Stimulated activated CD4-positive, alpha-beta T cell treated with anti-CD3 and anti-CD28 coated beads, Interleukin-4, amount 100 ng/mL, for 4 hours (primary cell): ENCODE measurements around the gene AUTS2.

Experiments
- DNase-seq, 2 experiments: peaks; one replicate each; pipeline ENCODE4 v3.0.0-alpha.2; 2020

AUTS2 gene

GRCh38 chr7:69910150-69910549 is 311.9 kb downstream of the AUTS2 start:
- no peak for DNase-seq

GRCh38 chr7:69911337-69911736 is 313.1 kb downstream of the AUTS2 start:
- no peak for DNase-seq

- no peak for DNase-seq
Measured at GRCh38 chr7:69912141-69912540, 313.9 kb downstream of the AUTS2 start.

- DNase-seq: no peak
Measured at GRCh38 chr7:69912846-69913245, 314.6 kb downstream of the AUTS2 start.

- DNase-seq: no peak
Measured at GRCh38 chr7:69919426-69920111, 321.3 kb downstream of the AUTS2 start.

- no peak for DNase-seq
Measured at GRCh38 chr7:69920797-69921196, 322.5 kb downstream of the AUTS2 start.

GRCh38 chr7:69922026-69922803 is 323.9 kb downstream of the AUTS2 start:
- DNase-seq: no peak

- DNase-seq: no peak
Measured at GRCh38 chr7:69927461-69927860, 329.2 kb downstream of the AUTS2 start.

- no peak for DNase-seq
Measured at GRCh38 chr7:69928621-69929020, 330.3 kb downstream of the AUTS2 start.

GRCh38 chr7:69929622-69930021 is 331.3 kb downstream of the AUTS2 start:
- DNase-seq: no peak

- DNase-seq: no peak
Measured at GRCh38 chr7:69932034-69932628, 333.9 kb downstream of the AUTS2 start.

- DNase-seq: no peak
Measured at GRCh38 chr7:69934144-69934903, 336.0 kb downstream of the AUTS2 start.

- DNase-seq: no peak
Measured at GRCh38 chr7:69935107-69935506, 336.8 kb downstream of the AUTS2 start.

GRCh38 chr7:69937097-69937496 is 338.8 kb downstream of the AUTS2 start:
- DNase-seq: no peak

- no peak for DNase-seq
Measured at GRCh38 chr7:69939317-69939716, 341.0 kb downstream of the AUTS2 start.

GRCh38 chr7:69941077-69941651 is 342.9 kb downstream of the AUTS2 start:
- no peak for DNase-seq

- no peak for DNase-seq
Measured at GRCh38 chr7:69942573-69942972, 344.3 kb downstream of the AUTS2 start.

- DNase-seq: no peak
Measured at GRCh38 chr7:69946901-69947300, 348.6 kb downstream of the AUTS2 start.

- no peak for DNase-seq
Measured at GRCh38 chr7:69947998-69948397, 349.7 kb downstream of the AUTS2 start.

GRCh38 chr7:69949122-69949521 is 350.8 kb downstream of the AUTS2 start:
- DNase-seq: no peak

GRCh38 chr7:69951458-69951857 is 353.2 kb downstream of the AUTS2 start:
- DNase-seq: no peak

GRCh38 chr7:69953136-69954067 is 355.1 kb downstream of the AUTS2 start:
- no peak for DNase-seq
